Measurements from ENCODE around the gene IRF3. TPM values are rescaled to one million over a fixed set of nuclear protein-coding genes. Genes with fewer than 3 reads are reported as not detected.

IRF3 gene
- total RNA-seq, 4 donors from 2014 or later: 38.7 to 102 (median 74.9) TPM

DNA sequence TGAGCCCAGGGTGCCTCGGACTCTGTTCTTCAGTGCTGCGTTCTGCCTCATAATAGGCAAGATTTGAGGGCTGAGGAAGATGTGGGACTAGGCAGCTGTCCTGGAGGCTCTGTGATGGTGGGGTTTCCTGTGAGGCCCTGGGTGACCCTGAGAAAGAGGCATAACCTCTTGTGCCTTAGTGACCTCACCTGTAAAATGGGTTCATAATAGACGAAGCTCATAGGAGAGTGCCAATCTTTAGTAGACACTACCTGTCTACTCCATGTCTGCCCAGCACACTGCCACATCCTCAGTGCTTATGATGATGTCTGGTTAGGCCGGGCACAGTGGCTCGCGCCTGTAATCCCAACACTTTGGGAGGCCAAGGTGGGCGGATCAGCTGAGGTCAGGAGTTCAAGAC is 49.1 kb downstream of the IRF3 start:
- intact Hi-C loops (cut with DNase I; ENCODE audit: low total_unique reads): no loop called here
- TF ChIP-seq, protein P1, sequence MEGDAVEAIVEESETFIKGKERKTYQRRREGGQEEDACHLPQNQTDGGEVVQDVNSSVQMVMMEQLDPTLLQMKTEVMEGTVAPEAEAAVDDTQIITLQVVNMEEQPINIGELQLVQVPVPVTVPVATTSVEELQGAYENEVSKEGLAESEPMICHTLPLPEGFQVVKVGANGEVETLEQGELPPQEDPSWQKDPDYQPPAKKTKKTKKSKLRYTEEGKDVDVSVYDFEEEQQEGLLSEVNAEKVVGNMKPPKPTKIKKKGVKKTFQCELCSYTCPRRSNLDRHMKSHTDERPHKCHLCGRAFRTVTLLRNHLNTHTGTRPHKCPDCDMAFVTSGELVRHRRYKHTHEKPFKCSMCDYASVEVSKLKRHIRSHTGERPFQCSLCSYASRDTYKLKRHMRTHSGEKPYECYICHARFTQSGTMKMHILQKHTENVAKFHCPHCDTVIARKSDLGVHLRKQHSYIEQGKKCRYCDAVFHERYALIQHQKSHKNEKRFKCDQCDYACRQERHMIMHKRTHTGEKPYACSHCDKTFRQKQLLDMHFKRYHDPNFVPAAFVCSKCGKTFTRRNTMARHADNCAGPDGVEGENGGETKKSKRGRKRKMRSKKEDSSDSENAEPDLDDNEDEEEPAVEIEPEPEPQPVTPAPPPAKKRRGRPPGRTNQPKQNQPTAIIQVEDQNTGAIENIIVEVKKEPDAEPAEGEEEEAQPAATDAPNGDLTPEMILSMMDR (IDR thresholded peaks at IDR 0.05): no peak
- TF ChIP-seq POLR2A (IDR thresholded peaks at IDR 0.05): no peak
- 98 to 100% methylated on average over 6 to 7 of the region's 7 CpGs for WGBS, 2 donors
- DNase-seq (ENCODE audit: low spot score in 2 of 2): no peak
- H3K4me3 ChIP-seq (ENCODE audit: low read depth, poor library complexity, severe bottlenecking): no peak overlapping the region

DNA sequence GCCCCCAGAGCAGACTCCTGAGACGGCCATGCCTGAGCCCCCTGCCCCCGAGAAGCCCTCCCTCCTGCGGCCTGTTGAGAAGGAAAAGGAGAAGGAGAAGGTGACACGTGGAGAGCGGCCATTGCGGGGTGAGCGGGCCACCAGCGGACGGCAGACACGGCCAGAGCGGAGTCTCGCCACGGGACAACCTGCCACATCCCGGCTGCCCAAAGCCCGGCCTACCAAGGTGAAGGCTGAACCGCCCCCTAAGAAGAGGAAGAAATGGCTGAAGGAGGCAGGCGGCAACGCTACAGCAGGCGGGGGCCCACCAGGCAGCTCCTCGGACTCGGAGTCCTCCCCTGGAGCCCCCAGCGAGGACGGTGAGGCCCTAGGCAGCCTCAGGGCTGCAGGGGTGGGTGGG is 49.8 kb downstream of the IRF3 start:
- TF ChIP-seq, protein P1 (IDR thresholded peaks at IDR 0.05): no peak
- no peak for TF ChIP-seq POLR2A (IDR thresholded peaks at IDR 0.05)
- no peak for DNase-seq (ENCODE audit: low spot score in 2 of 2)
- intact Hi-C loops (cut with DNase I; ENCODE audit: low total_unique reads): no loop called here
- H3K4me3 ChIP-seq (ENCODE audit: low read depth, poor library complexity, severe bottlenecking): no peak overlapping the region
- WGBS, 2 donors: 96 to 97% methylated on average over 23 of the region's 23 CpGs

DNA sequence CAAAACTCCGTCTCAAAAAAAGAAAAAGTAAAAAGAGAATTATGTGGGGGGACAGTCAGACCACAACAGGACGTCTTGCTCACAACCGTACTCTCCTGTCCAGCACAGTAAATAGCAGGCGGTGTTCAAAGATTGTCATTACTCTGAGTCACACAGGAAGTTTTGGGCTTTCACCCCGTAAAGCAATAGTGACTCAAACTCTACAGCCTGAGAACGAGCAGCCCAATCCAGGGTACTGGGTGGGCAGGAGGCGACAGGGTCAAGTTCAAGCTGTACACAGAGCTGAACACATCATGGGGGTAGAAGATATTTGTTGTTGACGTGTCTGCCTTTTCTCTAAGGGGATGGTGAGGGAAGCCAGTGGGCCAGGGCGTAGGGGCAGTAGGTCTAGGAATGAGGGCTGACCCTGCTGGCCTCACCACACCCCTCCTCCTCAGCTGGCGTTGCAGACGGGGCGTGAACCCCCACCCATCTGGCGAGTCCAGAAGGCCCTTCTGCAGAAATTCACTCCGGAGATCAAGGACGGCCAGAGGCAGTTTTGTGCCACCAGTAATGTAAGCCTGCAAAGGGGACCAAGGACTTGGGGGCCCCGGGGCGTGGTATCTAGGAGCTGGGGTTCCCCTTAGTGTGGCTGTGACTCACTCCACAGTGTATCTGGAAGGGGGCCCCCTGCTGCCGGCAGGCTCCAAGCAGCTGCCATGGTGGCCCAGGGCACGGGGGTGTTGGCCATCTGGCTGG is 51.4 kb downstream of the IRF3 start:
- H3K4me3 ChIP-seq (ENCODE audit: low read depth, poor library complexity, severe bottlenecking): no peak overlapping the region
- DNase-seq (ENCODE audit: low spot score in 2 of 2): no peak
- no peak for TF ChIP-seq POLR2A (IDR thresholded peaks at IDR 0.05)
- TF ChIP-seq, protein P1 (IDR thresholded peaks at IDR 0.05): no peak
- 78 to 81% methylated on average over 17 to 19 of the region's 19 CpGs for WGBS, 2 donors
- intact Hi-C loops (cut with DNase I; ENCODE audit: low total_unique reads): no loop called here

DNA sequence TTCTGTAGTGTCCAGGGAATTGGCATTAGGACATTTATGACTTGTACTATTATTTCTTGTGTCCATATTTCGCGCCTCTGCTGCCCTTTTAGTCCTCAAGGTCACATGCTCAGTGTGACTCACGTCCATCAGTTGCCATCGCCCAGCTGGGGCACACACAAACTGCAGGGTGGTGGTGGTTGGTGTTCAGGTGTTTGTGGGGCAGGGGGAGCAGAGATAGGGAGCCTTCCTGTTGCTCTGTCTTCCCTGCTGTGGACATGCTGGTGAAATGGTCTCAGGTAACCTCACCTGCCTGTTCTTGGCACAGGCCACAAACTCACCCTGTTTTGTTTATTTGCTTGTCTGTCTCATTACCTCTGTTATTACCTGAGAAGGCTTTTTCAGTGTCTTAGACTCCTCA is 52.3 kb downstream of the IRF3 start:
- TF ChIP-seq, protein P1 (IDR thresholded peaks at IDR 0.05): no peak
- no peak for TF ChIP-seq POLR2A (IDR thresholded peaks at IDR 0.05)
- 60 to 78% methylated on average over 4 of the region's 4 CpGs for WGBS, 2 donors

More for the DNA sequence above, 52.3 kb downstream of the IRF3 start:
- intact Hi-C loops (cut with DNase I; ENCODE audit: low total_unique reads): no loop called here
- no peak overlapping the region for H3K4me3 ChIP-seq (ENCODE audit: low read depth, poor library complexity, severe bottlenecking)
- DNase-seq (ENCODE audit: low spot score in 2 of 2): no peak

Small RNA genes lying within 50 kb of the gene (microRNA-seq; reads per million reads assigned to microRNA genes)
- gene MIR5088 (ENCODE audit: borderline number of aligned reads in 1 of 2, borderline replicate concordance in 2 of 2): 0 reads per million in 2 donors

Other genes starting within 250 kb of the IRF3 start
- not detected for gene PTH2, start 242.4 kb downstream of the IRF3 start, total RNA-seq
- not detected for gene GFY, start 240.5 kb downstream of the IRF3 start, total RNA-seq
- gene SLC17A7, start 224.3 kb downstream of the IRF3 start, total RNA-seq: 1 to 10 TPM in 2 of 4 donors, under 1 TPM in 2; 0.38 to 1.4 (median 0.97) TPM
- 100 to 1,000 TPM in 3 of 4 donors, 10 to 100 TPM in 1; 79.6 to 144 (median 118) TPM for gene PIH1D1, start 214.0 kb downstream of the IRF3 start, total RNA-seq
- 10 to 100 TPM; 26.6 to 47.2 (median 42.6) TPM for gene ALDH16A1, start 212.6 kb downstream of the IRF3 start, total RNA-seq
- gene FLT3LG, start 191.6 kb downstream of the IRF3 start, total RNA-seq: 1 to 10 TPM; 2.8 to 6.0 (median 4.4) TPM
- gene RPL13A, start 178.2 kb downstream of the IRF3 start, total RNA-seq: 1,000 to 10,000 TPM; 3,727 to 4,286 (median 3,958) TPM
- 1,000 to 10,000 TPM; 4,267 to 5,958 (median 4,793) TPM for gene RPS11, start 169.4 kb downstream of the IRF3 start, total RNA-seq
- 100 to 1,000 TPM; 130 to 198 (median 146) TPM for gene FCGRT, start 153.2 kb downstream of the IRF3 start, total RNA-seq
- gene RCN3, start 137.9 kb downstream of the IRF3 start, total RNA-seq: 10 to 100 TPM in 2 of 4 donors, 1 to 10 TPM in 2; 8.8 to 15.3 (median 10.9) TPM
- 10 to 100 TPM; 62.0 to 84.8 (median 66.8) TPM for gene NOSIP, start 85.3 kb downstream of the IRF3 start, total RNA-seq
- gene PRRG2, start 84.5 kb downstream of the IRF3 start, total RNA-seq: 10 to 100 TPM; 13.9 to 31.2 (median 18.6) TPM
- 10 to 100 TPM; 19.6 to 53.1 (median 24.5) TPM for gene PRR12, start 74.7 kb downstream of the IRF3 start, total RNA-seq
- 10 to 100 TPM; 14.0 to 20.2 (median 18.8) TPM for gene RRAS, start 25.7 kb downstream of the IRF3 start, total RNA-seq
- 10 to 100 TPM; 28.6 to 54.3 (median 33.7) TPM for gene SCAF1, start 23.6 kb downstream of the IRF3 start, total RNA-seq
- gene BCL2L12, start 76 bp upstream of the IRF3 start, total RNA-seq: 1 to 10 TPM; 6.1 to 9.2 (median 6.6) TPM
- 100 to 1,000 TPM; 102 to 117 (median 108) TPM for gene PRMT1, start 11.4 kb upstream of the IRF3 start, total RNA-seq
- 1 to 10 TPM in 3 of 4 donors, under 1 TPM in 1; 0.49 to 3.7 (median 3.5) TPM for gene ADM5, start 23.7 kb upstream of the IRF3 start, total RNA-seq
- 1 to 10 TPM in 3 of 4 donors, under 1 TPM in 1; 0.97 to 3.3 (median 1.8) TPM for gene CPT1C, start 25.3 kb upstream of the IRF3 start, total RNA-seq
- 1 to 10 TPM in 1 of 4 donors, under 1 TPM in 1, not detected in 2; 0.49 to 4.0 TPM for gene TSKS, start 97.4 kb upstream of the IRF3 start, total RNA-seq
- 100 to 1,000 TPM; 112 to 123 (median 116) TPM for gene AP2A1, start 101.1 kb upstream of the IRF3 start, total RNA-seq
- gene FUZ, start 147.4 kb upstream of the IRF3 start, total RNA-seq: 10 to 100 TPM in 3 of 4 donors, 1 to 10 TPM in 1; 9.1 to 21.5 (median 15.6) TPM
- gene MED25, start 152.4 kb upstream of the IRF3 start, total RNA-seq: 10 to 100 TPM; 28.9 to 43.7 (median 30.8) TPM
- 100 to 1,000 TPM in 2 of 4 donors, 10 to 100 TPM in 2; 62.4 to 122 (median 92.5) TPM for gene PTOV1, start 185.3 kb upstream of the IRF3 start, total RNA-seq
- 10 to 100 TPM; 29.3 to 49.7 (median 35.1) TPM for gene PNKP, start 201.7 kb upstream of the IRF3 start, total RNA-seq
- 10 to 100 TPM; 15.3 to 28.9 (median 23.8) TPM for gene AKT1S1, start 211.5 kb upstream of the IRF3 start, total RNA-seq
- gene TBC1D17, start 211.8 kb upstream of the IRF3 start, total RNA-seq: 10 to 100 TPM; 56.4 to 93.4 (median 59.8) TPM
- under 1 TPM in 1 of 4 donors, not detected in 3; 0.42 TPM for gene IL4I1, start 231.0 kb upstream of the IRF3 start, total RNA-seq